GM12864 (cell line): Measurements from ENCODE around the gene HLF.

Experiments
- DNase-seq: peaks from one replicate; pipeline ENCODE4 v3.0.0-alpha.2; 2011; ENCODE audit warnings: low read depth
- H3K4me3 ChIP-seq: 2 replicates; pipeline ENCODE4 v1.5.1; 2011; ENCODE audit warnings: mild to moderate bottlenecking, low read depth, low read length, control low read depth
- TF ChIP-seq, protein P1 (sequence below): IDR thresholded peaks from 2 replicates; pipeline ENCODE4 v1.5.1; 2011; ENCODE audit warnings: low read depth, mild to moderate bottlenecking, moderate library complexity, low read length, control low read depth, inconsistent platforms; ENCODE audit errors: missing control alignments

Gene HLF

DNA sequence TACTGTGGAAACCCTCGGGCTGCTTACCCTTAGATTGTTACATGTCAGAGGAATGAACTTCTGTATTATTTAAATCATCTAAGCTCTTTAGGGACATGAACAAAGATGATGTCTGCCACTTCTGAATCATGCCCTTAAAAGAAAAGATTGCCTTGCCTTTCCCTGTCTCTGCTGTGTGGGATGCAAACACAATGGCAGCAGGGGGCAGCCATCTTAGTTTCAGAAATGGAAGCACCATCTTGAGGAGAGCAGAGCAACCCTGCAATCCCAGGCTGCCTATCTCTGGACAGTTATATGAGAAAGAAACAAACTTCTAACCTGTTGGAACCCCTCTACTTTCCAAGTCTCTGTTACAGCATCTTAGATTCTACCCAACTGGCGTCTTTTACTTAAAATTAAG is 16.7 kb upstream of the HLF start:
- TF ChIP-seq, protein P1, sequence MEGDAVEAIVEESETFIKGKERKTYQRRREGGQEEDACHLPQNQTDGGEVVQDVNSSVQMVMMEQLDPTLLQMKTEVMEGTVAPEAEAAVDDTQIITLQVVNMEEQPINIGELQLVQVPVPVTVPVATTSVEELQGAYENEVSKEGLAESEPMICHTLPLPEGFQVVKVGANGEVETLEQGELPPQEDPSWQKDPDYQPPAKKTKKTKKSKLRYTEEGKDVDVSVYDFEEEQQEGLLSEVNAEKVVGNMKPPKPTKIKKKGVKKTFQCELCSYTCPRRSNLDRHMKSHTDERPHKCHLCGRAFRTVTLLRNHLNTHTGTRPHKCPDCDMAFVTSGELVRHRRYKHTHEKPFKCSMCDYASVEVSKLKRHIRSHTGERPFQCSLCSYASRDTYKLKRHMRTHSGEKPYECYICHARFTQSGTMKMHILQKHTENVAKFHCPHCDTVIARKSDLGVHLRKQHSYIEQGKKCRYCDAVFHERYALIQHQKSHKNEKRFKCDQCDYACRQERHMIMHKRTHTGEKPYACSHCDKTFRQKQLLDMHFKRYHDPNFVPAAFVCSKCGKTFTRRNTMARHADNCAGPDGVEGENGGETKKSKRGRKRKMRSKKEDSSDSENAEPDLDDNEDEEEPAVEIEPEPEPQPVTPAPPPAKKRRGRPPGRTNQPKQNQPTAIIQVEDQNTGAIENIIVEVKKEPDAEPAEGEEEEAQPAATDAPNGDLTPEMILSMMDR, result no peak
- H3K4me3 ChIP-seq, result no peak overlapping the region
- no peak for DNase-seq

DNA sequence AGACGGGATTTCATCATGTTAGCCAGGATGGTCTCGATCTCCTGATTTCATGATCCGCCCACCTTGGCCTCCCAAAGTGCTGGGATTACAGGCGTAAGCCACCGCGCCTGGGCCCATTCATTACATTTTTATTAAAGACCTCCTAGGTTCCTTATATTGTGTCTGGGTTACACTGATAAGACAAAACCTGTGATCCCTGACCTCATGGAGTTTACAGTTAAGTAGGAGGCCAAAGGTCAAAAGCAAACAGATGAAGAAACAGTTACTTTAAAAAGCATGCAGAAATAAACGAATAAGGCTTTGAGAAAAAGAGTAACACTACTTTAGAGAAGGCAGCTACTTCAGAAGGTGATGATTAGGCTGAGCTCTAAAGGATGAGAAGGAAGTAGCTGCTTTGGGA is 14.9 kb upstream of the HLF start:
- DNase-seq, result no peak
- TF ChIP-seq, protein P1, result no peak
- no peak overlapping the region for H3K4me3 ChIP-seq

DNA sequence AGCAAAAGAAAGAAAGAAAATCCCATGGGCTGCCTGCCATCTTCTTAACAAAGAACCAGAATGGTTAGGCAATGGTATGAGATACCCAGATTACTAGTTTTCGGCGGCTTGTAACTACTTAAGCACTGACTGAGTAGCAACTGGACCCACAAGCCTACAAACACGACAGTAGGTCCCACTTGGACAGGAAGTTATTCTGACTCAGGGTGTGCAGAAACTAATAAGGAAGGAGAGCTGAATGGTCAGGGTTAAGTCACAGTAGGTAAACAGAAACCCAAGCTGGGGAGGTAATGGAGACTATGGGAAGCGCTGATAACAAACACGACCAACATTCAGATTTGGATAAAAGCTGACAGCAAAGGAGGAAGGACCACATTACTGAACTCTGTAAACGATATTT is 10.4 kb upstream of the HLF start:
- TF ChIP-seq, protein P1, result no peak
- no peak overlapping the region for H3K4me3 ChIP-seq
- DNase-seq, result no peak

DNA sequence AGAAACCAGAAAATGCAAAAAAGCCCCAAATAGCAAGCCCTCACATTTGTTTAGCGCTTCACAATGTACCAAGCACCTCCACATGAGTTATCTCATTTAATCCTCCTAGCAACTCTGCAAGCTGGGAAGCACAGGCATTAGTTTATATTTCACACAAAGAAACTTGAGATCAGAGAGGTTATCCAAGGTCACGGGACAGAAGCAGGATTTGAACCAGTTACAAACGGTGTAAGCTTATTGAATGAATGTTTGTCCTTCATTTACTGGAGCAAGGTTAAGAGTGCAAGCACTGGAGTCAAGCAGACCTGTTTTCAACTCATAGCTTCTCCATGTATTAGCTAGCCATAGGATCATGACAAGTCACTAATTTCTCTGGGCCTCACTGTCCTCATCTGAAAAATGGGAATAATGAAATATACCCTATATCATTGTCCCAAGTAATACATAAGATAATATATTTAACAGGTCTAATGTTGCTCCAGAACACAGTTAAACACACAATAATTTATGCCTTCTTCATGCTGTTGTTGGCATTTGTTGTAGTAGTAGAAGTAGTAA is 6.1 kb upstream of the HLF start:
- DNase-seq, result no peak
- H3K4me3 ChIP-seq, result no peak overlapping the region
- TF ChIP-seq, protein P1, result no peak

DNA sequence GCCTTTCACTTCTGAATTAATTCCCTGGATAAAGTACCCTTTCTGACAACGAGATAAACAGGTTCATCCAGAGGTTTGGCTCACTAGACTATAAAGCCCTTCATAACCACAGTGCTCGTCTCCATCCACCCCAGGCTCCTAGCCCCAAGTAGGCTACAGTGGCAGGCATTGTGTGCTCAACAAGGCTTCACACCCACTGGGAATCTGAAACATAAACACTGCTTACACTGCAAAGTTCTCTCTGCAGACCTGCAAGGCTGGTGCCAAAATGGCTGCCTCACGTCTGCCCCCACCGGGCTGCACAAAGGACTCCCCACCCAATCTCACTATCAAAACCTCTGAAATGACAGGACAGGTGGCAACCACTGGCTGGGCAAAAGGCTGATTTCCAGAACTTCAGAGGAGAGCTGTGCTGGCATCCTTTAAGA is 5.1 kb upstream of the HLF start:
- TF ChIP-seq, protein P1, result no peak
- H3K4me3 ChIP-seq, result no peak overlapping the region
- DNase-seq, result no peak

DNA sequence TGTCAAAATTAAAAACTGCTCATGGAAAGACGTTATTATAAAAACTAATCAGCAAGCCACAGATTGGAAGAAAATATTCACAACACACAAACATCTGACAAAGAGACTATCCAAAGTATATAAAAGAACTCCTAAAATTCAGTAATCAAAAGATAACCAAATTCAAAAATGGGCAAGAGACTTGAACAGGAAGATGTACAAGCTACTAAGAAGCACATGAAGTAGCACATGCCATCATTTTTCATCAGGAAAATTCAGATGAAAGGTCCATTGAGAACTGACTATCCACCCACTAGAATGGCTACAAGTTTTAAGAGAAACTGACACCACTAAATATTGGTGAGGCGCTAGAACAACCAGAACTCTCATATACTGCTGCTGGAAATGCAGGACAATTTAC is 3.4 kb upstream of the HLF start:
- H3K4me3 ChIP-seq, result no peak overlapping the region
- DNase-seq, result no peak

DNA sequence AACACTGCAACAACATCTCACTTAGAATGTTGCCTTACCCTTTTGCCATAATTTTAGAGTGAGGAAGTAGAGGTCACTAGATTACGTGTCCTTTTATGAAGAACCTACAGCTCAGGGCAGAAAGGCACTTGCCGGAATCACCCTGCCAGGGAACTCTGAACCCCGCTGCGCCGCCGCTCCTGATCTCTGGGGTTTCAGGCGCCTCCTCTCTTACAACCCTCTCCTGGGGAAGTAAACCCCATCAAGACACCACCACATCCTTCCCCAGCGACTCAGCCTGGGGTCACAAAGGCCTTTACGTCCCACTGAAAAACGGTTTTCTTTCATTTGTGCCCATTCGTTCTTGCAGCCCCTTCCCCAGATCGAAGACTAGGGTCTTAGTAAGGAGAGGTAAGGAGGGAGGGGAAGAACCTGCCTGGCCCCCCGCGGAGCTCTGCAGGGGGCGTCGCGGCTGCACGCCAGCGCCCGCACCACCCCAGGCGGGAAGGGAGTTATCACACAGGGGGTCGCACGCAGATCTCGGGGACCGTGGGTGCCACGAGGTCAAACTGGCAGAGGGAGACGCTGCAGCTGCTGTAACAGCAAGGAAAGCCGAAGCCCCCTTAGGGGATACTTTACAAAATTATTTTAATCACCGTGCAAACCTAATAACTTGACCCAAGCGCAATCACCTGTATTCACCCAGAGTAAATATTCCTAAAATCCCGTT is 1.0 kb upstream of the HLF start:
- DNase-seq, result no peak
- TF ChIP-seq, protein P1, result no peak

More for the DNA sequence above, 3.4 kb upstream of the HLF start:
- TF ChIP-seq, protein P1, result no peak

More for the DNA sequence above, 1.0 kb upstream of the HLF start:
- no peak overlapping the region; the same call in 1 of the 2 replicates for H3K4me3 ChIP-seq
